Upper lobe of left lung (tissue), 4 donors: ENCODE data around the gene BTBD2.

Experiments
- EP300 ChIP-seq, 4 donors: sonication (generic); formaldehyde crosslinking; IDR thresholded peaks; one replicate each; pipeline ENCODE4 v1.5.1; 2017; ENCODE audit warnings: antibody characterized with exemption in 4 of 4, control low read depth in 2 of 4
- POLR2A ChIP-seq, 4 donors: fragments of 450-650 bp; IDR thresholded peaks; one replicate each; pipeline ENCODE4 v1.5.1; 2016 to 2017; ENCODE audit warnings: antibody characterized with exemption in 4 of 4, mild to moderate bottlenecking in 2 of 4
- POLR2AphosphoS5 ChIP-seq, 2 donors: sonication (generic); formaldehyde crosslinking; IDR thresholded peaks; one replicate each; pipeline ENCODE4 v1.5.1; 2017; ENCODE audit warnings: antibody characterized with exemption in 2 of 2
- TF ChIP-seq, protein P1 (sequence below), 6 experiments: fragments of 450-650 bp in 4 of 6; fragments of 200-600 bp in 2 of 6; sonication (generic) in 2 of 6; IDR thresholded peaks; one replicate each; pipeline ENCODE4 v1.5.1; 2016 to 2019; ENCODE audit warnings: antibody characterized with exemption in 6 of 6

DNA sequence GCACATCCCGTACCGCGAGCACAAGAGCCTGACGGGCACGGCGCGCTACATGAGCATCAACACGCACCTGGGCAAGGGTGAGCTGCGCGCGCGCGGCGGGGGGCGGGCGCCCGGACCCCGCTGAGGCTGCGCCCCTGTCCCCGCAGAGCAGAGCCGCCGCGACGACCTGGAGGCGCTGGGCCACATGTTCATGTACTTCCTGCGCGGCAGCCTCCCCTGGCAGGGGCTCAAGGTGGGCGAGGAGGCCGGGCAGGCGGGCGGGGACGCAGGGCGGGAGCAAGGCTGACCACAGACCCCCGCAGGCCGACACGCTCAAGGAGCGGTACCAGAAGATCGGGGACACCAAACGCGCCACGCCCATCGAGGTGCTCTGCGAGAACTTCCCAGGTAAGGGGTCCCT lies 36.5 kb downstream of the BTBD2 start:
- TF ChIP-seq, protein P1, sequence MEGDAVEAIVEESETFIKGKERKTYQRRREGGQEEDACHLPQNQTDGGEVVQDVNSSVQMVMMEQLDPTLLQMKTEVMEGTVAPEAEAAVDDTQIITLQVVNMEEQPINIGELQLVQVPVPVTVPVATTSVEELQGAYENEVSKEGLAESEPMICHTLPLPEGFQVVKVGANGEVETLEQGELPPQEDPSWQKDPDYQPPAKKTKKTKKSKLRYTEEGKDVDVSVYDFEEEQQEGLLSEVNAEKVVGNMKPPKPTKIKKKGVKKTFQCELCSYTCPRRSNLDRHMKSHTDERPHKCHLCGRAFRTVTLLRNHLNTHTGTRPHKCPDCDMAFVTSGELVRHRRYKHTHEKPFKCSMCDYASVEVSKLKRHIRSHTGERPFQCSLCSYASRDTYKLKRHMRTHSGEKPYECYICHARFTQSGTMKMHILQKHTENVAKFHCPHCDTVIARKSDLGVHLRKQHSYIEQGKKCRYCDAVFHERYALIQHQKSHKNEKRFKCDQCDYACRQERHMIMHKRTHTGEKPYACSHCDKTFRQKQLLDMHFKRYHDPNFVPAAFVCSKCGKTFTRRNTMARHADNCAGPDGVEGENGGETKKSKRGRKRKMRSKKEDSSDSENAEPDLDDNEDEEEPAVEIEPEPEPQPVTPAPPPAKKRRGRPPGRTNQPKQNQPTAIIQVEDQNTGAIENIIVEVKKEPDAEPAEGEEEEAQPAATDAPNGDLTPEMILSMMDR (IDR thresholded peaks at IDR 0.05) = no peak
- TF ChIP-seq POLR2A (IDR thresholded peaks at IDR 0.05) = no peak
- no peak for TF ChIP-seq EP300 (IDR thresholded peaks at IDR 0.05)
- TF ChIP-seq POLR2AphosphoS5 (IDR thresholded peaks at IDR 0.05) = no peak
